Esophagus muscularis mucosa (tissue), 4 donors: Measurements from ENCODE around the gene DYNC1LI1. TPM values are rescaled to one million over a fixed set of nuclear protein-coding genes. Genes with fewer than 3 reads are reported as not detected.
A peak's percentile ranks its signal among the peaks of the same experiment; 100 is the strongest.

Experiments used
- DNase-seq: peaks from one replicate; pipeline ENCODE4 v3.0.0-alpha.2; 2017; ENCODE audit errors: extremely low spot score
- H3K27ac ChIP-seq, 4 donors: fragments of 200-600 bp; sonication (generic); replicated peaks in 1 of 4; 1 replicate in 3 of 4; 2 replicates in 1 of 4; pipeline ENCODE4 v1.5.1; 2016 to 2019; ENCODE audit warnings: mild to moderate bottlenecking in 1 of 4
- H3K27me3 ChIP-seq, 4 donors: fragments of 200-600 bp; sonication (generic); one replicate each; pipeline versions ENCODE4 v1.5.1 to v1.6.0; 2016 to 2019
- H3K36me3 ChIP-seq, 4 donors: fragments of 200-600 bp; sonication (generic); one replicate each; pipeline ENCODE4 v1.5.1; 2016 to 2019
- H3K4me1 ChIP-seq, 4 donors: fragments of 200-600 bp; sonication (generic); one replicate each; pipeline ENCODE4 v1.5.1; 2016 to 2019
- H3K4me3 ChIP-seq, 4 donors: fragments of 200-600 bp; sonication (generic); 1 replicate in 2 of 4; 2 replicates in 2 of 4; pipeline ENCODE4 v1.5.1; 2016 to 2019; ENCODE audit warnings: mild to moderate bottlenecking in 4 of 4, moderate library complexity in 1 of 4
- H3K9me3 ChIP-seq, 4 donors: fragments of 200-600 bp; sonication (generic); 1 replicate in 3 of 4; 2 replicates in 1 of 4; pipeline ENCODE4 v1.5.1; 2016 to 2019
- CTCF ChIP-seq, 3 experiments: fragments of 200-600 bp in 2 of 3; fragments of 450-650 bp in 1 of 3; sonication (generic) in 2 of 3; IDR thresholded peaks; one replicate each; pipeline ENCODE4 v1.5.1; 2017 to 2019; ENCODE audit warnings: antibody characterized with exemption in 3 of 3, mild to moderate bottlenecking in 2 of 3, moderate library complexity in 1 of 3
- EP300 ChIP-seq: sonication (generic); formaldehyde crosslinking; IDR thresholded peaks from one replicate; pipeline ENCODE4 v1.6.1; 2017; ENCODE audit warnings: antibody characterized with exemption
- POLR2A ChIP-seq: fragments of 450-650 bp; IDR thresholded peaks from one replicate; pipeline ENCODE4 v1.6.1; 2017; ENCODE audit warnings: antibody characterized with exemption, moderate library complexity, mild to moderate bottlenecking, low read depth
- POLR2AphosphoS5 ChIP-seq, 2 donors: sonication (generic); formaldehyde crosslinking; IDR thresholded peaks; one replicate each; pipeline ENCODE4 v1.6.1; 2017; ENCODE audit warnings: antibody characterized with exemption in 2 of 2
- WGBS: methylation state at CpG from one replicate; pipeline ENCODE4 v1.1.5; 2018; 5-methylcytosine and 5-hydroxymethylcytosine counted together
- intact Hi-C: fragments of 100-400 bp; cut with DNase I; formaldehyde crosslinking; loops from one replicate; pipeline ENCODE4 v1.15.1; 2023
- total RNA-seq, 4 donors: library from RNA; depleted of rRNA; stranded (reverse); fragments of >200 nt; gene quantifications; one replicate each; pipeline versions ENCODE4 v1.1.0 to v1.2.1, GENCODE V29; 2016

DYNC1LI1 gene
- total RNA-seq, 4 donors from 2014 or later = 30.0 to 38.2 (median 32.5) TPM

- Histone ChIP-seq H3K9me3 (no peaks in the 10 kb centered on the region), H3K36me3 (no peaks in the 10 kb centered on the region), H3K4me1 (peaks cover 0 to 11% (median 4%) of the 10 kb centered on the region in 4 donors), H3K4me3 (no peak overlapping the region), H3K27me3 (no peaks in the 10 kb centered on the region), H3K27ac (no peak overlapping the region)
- TF ChIP-seq CTCF (IDR thresholded peaks at IDR 0.05) = no peak
- TF ChIP-seq EP300 = no peak
- no peak for TF ChIP-seq POLR2A
- no peak for TF ChIP-seq POLR2AphosphoS5 (IDR thresholded peaks at IDR 0.05)
- DNase-seq = peak; percentile 50
- 82% methylated on average over 2 of the region's 2 CpGs for WGBS
- intact Hi-C loops = no loop called here
Observed at GRCh38 chr3:32595323-32595722, 24.7 kb upstream of the DYNC1LI1 start.

- no peak overlapping the region for H3K27ac ChIP-seq
- WGBS = 37% methylated on average over 4 of the region's 4 CpGs
Observed at GRCh38 chr3:32593903-32594525, 23.4 kb upstream of the DYNC1LI1 start.

GRCh38 chr3:32592696-32593353 lies 22.2 kb upstream of the DYNC1LI1 start:
- TF ChIP-seq EP300 (no peak), POLR2A (no peak), POLR2AphosphoS5 (IDR thresholded peaks at IDR 0.05) (no peak), CTCF (IDR thresholded peaks at IDR 0.05) (no peak)
- intact Hi-C loops = no loop called here
- DNase-seq = no peak
- H3K9me3 ChIP-seq = no peaks in the 10 kb centered on the region
- WGBS = 83% methylated on average over 28 of the region's 28 CpGs
- no peak overlapping the region for H3K27ac ChIP-seq
- H3K4me1 ChIP-seq = peaks cover 0 to 11% (median 4%) of the 10 kb centered on the region in 4 donors
- no peak overlapping the region for H3K4me3 ChIP-seq
- H3K36me3 ChIP-seq = no peaks in the 10 kb centered on the region
- no peaks in the 10 kb centered on the region for H3K27me3 ChIP-seq

More at GRCh38 chr3:32593903-32594525, 23.4 kb upstream of the DYNC1LI1 start:
- intact Hi-C loops = no loop called here
- Histone ChIP-seq H3K27me3 (no peaks in the 10 kb centered on the region), H3K9me3 (no peaks in the 10 kb centered on the region), H3K4me3 (no peak overlapping the region), H3K4me1 (peaks cover 0 to 11% (median 4%) of the 10 kb centered on the region in 4 donors), H3K36me3 (no peaks in the 10 kb centered on the region)
- DNase-seq = no peak
- no peak for TF ChIP-seq POLR2A
- TF ChIP-seq POLR2AphosphoS5 (IDR thresholded peaks at IDR 0.05) = peak in 1 of 2 donors; percentile 26

GRCh38 chr3:32592011-32592410 lies 21.4 kb upstream of the DYNC1LI1 start:
- Histone ChIP-seq H3K27me3 (no peaks in the 10 kb centered on the region), H3K27ac (no peak overlapping the region), H3K9me3 (no peaks in the 10 kb centered on the region), H3K4me3 (no peak overlapping the region), H3K36me3 (no peaks in the 10 kb centered on the region), H3K4me1 (peaks cover 0 to 11% (median 4%) of the 10 kb centered on the region in 4 donors)
- intact Hi-C loops = no loop called here
- DNase-seq = no peak
- 94% methylated on average over 2 of the region's 2 CpGs for WGBS
- TF ChIP-seq POLR2AphosphoS5 (IDR thresholded peaks at IDR 0.05) (no peak), EP300 (no peak), CTCF (IDR thresholded peaks at IDR 0.05) (no peak), POLR2A (no peak)

GRCh38 chr3:32591186-32591585 lies 20.5 kb upstream of the DYNC1LI1 start:
- TF ChIP-seq EP300 (no peak), CTCF (IDR thresholded peaks at IDR 0.05) (no peak), POLR2A (no peak), POLR2AphosphoS5 (IDR thresholded peaks at IDR 0.05) (no peak)
- H3K9me3 ChIP-seq = no peaks in the 10 kb centered on the region
- peaks cover 0 to 11% (median 4%) of the 10 kb centered on the region in 4 donors for H3K4me1 ChIP-seq
- DNase-seq = no peak
- intact Hi-C loops = no loop called here
- no peak overlapping the region for H3K4me3 ChIP-seq
- no peak overlapping the region for H3K27ac ChIP-seq
- H3K36me3 ChIP-seq = no peaks in the 10 kb centered on the region
- 82% methylated on average over 4 of the region's 4 CpGs for WGBS
- no peaks in the 10 kb centered on the region for H3K27me3 ChIP-seq
